Glutamatergic neuron (in vitro differentiated cells): ENCODE measurements around the gene MAP7D1. TPM values are rescaled to one million over a fixed set of nuclear protein-coding genes. Genes with fewer than 3 reads are reported as not detected.

Source experiments
- DNase-seq: peaks from one replicate; pipeline ENCODE4 v3.0.0; 2022
- H3K27ac Mint-ChIP-seq: one replicate; pipeline ENCODE4 v1.8.0; 2020; ENCODE audit warnings: mild to moderate bottlenecking, mixed read lengths, inconsistent platforms; ENCODE audit not compliant: unreplicated experiment
- H3K27me3 Mint-ChIP-seq: one replicate; pipeline ENCODE4 v1.8.0; 2020; ENCODE audit warnings: mild to moderate bottlenecking, moderate library complexity, mixed read lengths, inconsistent platforms; ENCODE audit not compliant: unreplicated experiment
- H3K36me3 Mint-ChIP-seq: one replicate; pipeline ENCODE4 v1.8.0; 2020; ENCODE audit warnings: mild to moderate bottlenecking, mixed read lengths, inconsistent platforms; ENCODE audit not compliant: unreplicated experiment
- H3K4me1 Mint-ChIP-seq: one replicate; pipeline ENCODE4 v1.8.0; 2020; ENCODE audit warnings: mild to moderate bottlenecking, low read depth, mixed read lengths, inconsistent platforms; ENCODE audit not compliant: unreplicated experiment
- H3K4me3 Mint-ChIP-seq: one replicate; pipeline ENCODE4 v1.8.0; 2020; ENCODE audit warnings: mild to moderate bottlenecking, mixed read lengths, inconsistent platforms; ENCODE audit not compliant: unreplicated experiment
- H3K9me3 Mint-ChIP-seq: one replicate; pipeline ENCODE4 v1.8.0; 2020; ENCODE audit warnings: mild to moderate bottlenecking, moderate library complexity, mixed read lengths, inconsistent platforms; ENCODE audit not compliant: unreplicated experiment
- CTCF ChIP-seq: fragments of 200-600 bp; sonication (generic); IDR thresholded peaks from one replicate; pipeline ENCODE4 v1.5.0; 2021; ENCODE audit not compliant: partially characterized antibody, unreplicated experiment
- total RNA-seq: library from RNA; stranded (reverse); fragmentation: NEBNext Ultra II Directional; extraction: Animal tissue kit (Norgen Biotek cat#: 25700); gene quantifications from one replicate; pipeline ENCODE4 v1.2.1, GENCODE V29; 2021; ENCODE audit not compliant: unreplicated experiment

The MAP7D1 gene
- total RNA-seq, 1 donor from 2014 or later = 152 TPM

DNA sequence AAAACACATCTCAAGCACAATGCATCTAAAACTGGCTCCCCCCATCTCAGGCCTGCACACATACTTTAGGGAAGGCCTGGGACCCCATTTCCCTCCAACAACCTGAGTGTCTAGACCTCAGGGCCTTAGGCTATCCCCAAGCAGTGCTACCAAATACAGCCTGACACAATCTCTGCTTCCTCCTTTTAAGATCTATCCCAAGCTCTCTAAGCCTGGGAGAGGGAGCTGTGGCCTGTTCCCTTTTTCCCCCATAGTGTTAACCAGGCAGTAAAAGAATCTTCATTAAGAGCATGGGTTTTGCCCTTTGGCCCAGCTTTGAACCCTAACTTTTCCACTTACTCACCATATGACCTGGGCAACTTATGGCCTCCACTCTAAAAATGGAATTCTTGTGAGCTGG lies 20.2 kb upstream of the MAP7D1 start:
- Mint-ChIP-seq H3K27ac (no peak overlapping the region), H3K4me1 (no peaks in the 10 kb centered on the region), H3K4me3 (no peak overlapping the region), H3K36me3 (no peaks in the 10 kb centered on the region), H3K27me3 (peaks cover 4% of the 10 kb centered on the region), H3K9me3 (no peaks in the 10 kb centered on the region)
- no peak for DNase-seq
- no peak for TF ChIP-seq CTCF

DNA sequence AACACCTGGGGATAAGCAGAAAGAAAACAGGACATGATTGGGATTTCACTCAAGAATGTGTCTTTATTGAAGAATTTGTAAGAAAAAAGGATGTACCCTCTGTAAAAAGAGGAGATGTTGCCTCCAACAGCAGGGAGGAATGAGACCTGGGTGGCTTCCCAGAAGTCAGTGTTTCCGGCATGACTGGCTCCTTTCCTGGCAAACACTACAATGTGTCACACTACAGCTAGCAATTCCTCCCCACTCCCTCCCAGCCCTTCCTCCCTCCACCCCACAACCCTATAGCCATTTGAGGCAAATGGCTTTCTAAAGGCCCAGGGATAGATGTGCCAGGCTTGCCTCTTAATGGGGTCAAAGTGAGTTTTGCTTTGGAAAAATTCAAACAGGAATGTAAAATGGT lies 19.4 kb upstream of the MAP7D1 start:
- no peak overlapping the region for H3K27ac Mint-ChIP-seq
- no peak for DNase-seq
- peaks cover 4% of the 10 kb centered on the region for H3K27me3 Mint-ChIP-seq
- H3K9me3 Mint-ChIP-seq = no peaks in the 10 kb centered on the region
- no peaks in the 10 kb centered on the region for H3K36me3 Mint-ChIP-seq
- no peak for TF ChIP-seq CTCF
- H3K4me3 Mint-ChIP-seq = no peak overlapping the region
- H3K4me1 Mint-ChIP-seq = no peaks in the 10 kb centered on the region

GRCh38 chr1:36137226-36137625 lies 18.7 kb upstream of the MAP7D1 start:
- Mint-ChIP-seq H3K27ac (no peak overlapping the region), H3K36me3 (no peaks in the 10 kb centered on the region), H3K27me3 (peaks cover 4% of the 10 kb centered on the region), H3K4me3 (no peak overlapping the region), H3K9me3 (no peaks in the 10 kb centered on the region), H3K4me1 (no peaks in the 10 kb centered on the region)
- no peak for TF ChIP-seq CTCF
- DNase-seq = no peak

GRCh38 chr1:36137776-36138175 lies 18.2 kb upstream of the MAP7D1 start:
- no peak overlapping the region for H3K27ac Mint-ChIP-seq
- H3K4me1 Mint-ChIP-seq = no peaks in the 10 kb centered on the region
- no peaks in the 10 kb centered on the region for H3K9me3 Mint-ChIP-seq
- H3K36me3 Mint-ChIP-seq = no peaks in the 10 kb centered on the region
- peaks cover 4% of the 10 kb centered on the region for H3K27me3 Mint-ChIP-seq
- no peak for TF ChIP-seq CTCF
- H3K4me3 Mint-ChIP-seq = no peak overlapping the region
- DNase-seq = no peak

DNA sequence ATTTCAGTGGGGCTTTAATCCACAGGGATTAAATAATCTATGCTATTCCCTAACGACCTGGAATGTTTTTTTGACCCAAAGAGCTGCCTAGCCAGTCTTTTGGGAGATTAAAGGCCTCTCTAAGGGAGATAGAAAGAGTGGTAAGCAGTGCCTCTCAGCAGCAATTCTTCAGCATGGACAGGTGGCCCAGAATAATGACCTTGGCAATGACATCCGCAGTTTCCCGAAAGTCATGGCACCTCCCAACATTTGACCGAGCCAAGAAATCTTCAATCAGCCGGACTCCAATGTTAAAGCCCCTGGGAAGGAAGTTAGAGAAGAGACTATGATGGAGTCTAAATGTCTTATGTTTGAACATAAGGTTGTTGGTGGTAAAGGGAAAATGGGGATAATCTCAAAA lies 16.4 kb upstream of the MAP7D1 start:
- Mint-ChIP-seq H3K27ac (no peak overlapping the region), H3K4me1 (peaks cover 4% of the 10 kb centered on the region), H3K27me3 (peaks cover 4% of the 10 kb centered on the region), H3K9me3 (no peaks in the 10 kb centered on the region), H3K36me3 (no peaks in the 10 kb centered on the region), H3K4me3 (no peak overlapping the region)
- no peak for DNase-seq
- no peak for TF ChIP-seq CTCF
